H7 (cell line): ENCODE results near the gene RABGAP1L. TPM values are rescaled to one million over a fixed set of nuclear protein-coding genes. Genes with fewer than 3 reads are reported as not detected.
"Not testable (repeated sequence)": the region's sequence is repeated elsewhere in the genome, so short reads cannot be mapped to it uniquely, and the experiment has no call there.

Source experiments
- DNase-seq: peaks from one replicate; pipeline ENCODE4 v3.0.0; 2012
- H3K27me3 ChIP-seq: 2 replicates; pipeline ENCODE4 v1.6.0; 2011; ENCODE audit warnings: mild to moderate bottlenecking, low read length; ENCODE audit not compliant: control insufficient read depth, insufficient read depth
- H3K36me3 ChIP-seq: replicated peaks from 2 replicates; pipeline ENCODE4 v1.5.1; 2011; ENCODE audit warnings: low read length; ENCODE audit not compliant: control insufficient read depth, insufficient read depth
- H3K4me3 ChIP-seq: 2 replicates; pipeline ENCODE4 v1.5.1; 2011; ENCODE audit warnings: low read depth, mild to moderate bottlenecking, control low read depth, low read length, moderate library complexity; ENCODE audit not compliant: insufficient read depth
- total RNA-seq: library from RNA; depleted of rRNA; stranded (reverse); fragments of >200 nt; shearing (Covaris generic); gene quantifications from 2 replicates; pipeline ENCODE4 v1.2.3, GENCODE V29; 2014

Gene RABGAP1L
- total RNA-seq, 1 experiment from 2014 or later = 31.9 TPM

DNA sequence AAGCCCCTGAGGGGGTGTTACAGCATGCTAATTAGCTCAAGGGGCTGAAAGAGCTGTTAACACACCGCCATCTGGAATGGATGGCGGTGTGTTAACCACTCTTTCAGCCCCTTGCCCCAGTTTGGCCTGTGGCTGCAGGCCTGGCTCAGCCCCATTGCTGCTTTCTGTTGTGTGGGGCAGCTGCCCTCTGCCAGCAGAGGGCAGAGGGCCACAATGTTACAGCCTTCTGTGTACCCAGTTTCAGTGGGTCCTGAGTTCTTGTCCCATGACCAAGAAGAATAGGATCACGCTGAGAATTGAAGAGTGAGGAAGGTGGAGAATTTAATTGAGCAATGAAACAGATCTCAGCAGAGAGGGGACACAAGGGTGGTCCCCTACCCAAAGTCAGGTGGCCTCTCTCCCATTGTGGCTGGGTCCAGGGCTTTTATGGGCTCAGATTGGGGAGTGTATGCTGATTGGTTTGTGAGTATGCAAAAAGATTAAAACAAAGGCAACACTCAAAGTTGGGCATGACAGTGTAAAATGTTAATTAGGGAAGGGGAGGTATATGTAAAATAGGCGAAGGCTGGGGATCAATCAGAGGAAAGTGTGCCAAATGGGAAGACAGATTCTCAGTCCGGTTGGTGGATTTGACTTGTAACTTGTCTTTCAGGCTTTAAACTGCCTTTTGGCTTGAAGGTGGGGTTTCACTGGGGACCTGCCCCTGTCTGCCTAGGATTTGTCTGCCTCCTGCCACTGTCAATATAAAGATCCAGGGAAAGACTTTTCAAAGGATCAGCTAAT lies 142.2 kb downstream of the RABGAP1L start:
- Histone ChIP-seq H3K27me3 (no peaks in the 10 kb centered on the region), H3K4me3 (no peak overlapping the region), H3K36me3 (no peaks in the 10 kb centered on the region)
- DNase-seq = no peak

DNA sequence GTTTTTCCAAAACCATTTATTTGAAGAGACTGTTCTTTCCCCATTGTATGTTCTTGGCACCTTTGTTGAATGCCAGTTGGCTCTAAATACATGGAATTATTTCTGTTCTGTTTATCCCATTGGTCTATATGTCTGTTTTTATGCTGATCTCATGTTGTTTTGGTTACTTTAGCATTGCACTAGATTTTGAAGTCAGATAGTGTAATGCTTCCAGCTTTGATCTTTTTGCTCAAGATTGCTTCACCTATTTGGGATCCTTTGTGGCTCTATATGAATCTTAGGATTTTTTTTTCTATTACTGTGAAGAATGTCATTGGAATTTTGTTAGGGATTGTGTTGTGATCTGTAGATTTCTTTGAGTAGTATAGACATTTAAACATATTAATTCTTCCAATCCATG lies 149.3 kb downstream of the RABGAP1L start:
- H3K27me3 ChIP-seq = no peaks in the 10 kb centered on the region
- H3K36me3 ChIP-seq = no peaks in the 10 kb centered on the region
- H3K4me3 ChIP-seq = no peak overlapping the region
- no peak for DNase-seq

DNA sequence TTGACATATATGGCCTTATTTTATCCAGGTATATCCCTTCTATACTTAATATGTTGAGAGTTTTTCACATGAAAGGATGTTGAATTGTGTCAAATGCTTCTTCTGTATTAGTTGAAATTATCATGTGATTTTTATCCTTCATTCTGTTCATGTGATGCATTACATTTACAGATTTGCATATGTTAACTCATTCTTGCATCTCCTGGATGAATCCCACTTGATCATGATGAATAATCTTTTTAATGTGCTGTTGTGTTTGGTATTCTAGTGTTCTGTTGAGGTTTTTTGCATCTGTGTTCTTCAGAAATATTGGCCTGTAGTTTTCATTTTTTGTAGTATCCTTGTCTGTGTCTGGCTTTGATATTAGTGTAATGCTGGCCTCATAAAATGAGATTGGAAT lies 150.2 kb downstream of the RABGAP1L start:
- H3K4me3 ChIP-seq = no peak overlapping the region
- no peaks in the 10 kb centered on the region for H3K36me3 ChIP-seq
- DNase-seq = no peak

DNA sequence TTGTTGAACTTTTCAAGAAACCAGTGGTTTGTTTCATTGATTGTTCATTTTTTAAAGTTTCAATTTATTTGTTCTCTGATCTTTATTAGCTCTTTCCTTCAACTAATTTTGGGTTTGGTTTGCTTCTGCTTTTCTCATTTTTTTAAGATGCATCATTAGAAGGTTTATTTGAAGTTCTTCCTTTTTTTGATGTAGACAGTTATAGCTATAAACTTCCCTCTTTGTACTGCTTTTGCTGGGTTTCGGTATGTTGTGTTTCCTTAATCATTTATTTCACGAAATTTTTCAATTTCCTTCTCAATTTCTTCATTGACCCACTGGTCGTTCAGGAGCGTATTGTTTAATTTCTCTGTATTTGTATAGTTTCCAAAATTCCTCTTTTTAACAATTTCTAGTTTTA lies 155.1 kb downstream of the RABGAP1L start:
- Histone ChIP-seq H3K27me3 (no peaks in the 10 kb centered on the region), H3K4me3 (no peak overlapping the region), H3K36me3 (no peaks in the 10 kb centered on the region)
- DNase-seq = no peak

More for the DNA sequence above, 150.2 kb downstream of the RABGAP1L start:
- no peaks in the 10 kb centered on the region for H3K27me3 ChIP-seq

DNA sequence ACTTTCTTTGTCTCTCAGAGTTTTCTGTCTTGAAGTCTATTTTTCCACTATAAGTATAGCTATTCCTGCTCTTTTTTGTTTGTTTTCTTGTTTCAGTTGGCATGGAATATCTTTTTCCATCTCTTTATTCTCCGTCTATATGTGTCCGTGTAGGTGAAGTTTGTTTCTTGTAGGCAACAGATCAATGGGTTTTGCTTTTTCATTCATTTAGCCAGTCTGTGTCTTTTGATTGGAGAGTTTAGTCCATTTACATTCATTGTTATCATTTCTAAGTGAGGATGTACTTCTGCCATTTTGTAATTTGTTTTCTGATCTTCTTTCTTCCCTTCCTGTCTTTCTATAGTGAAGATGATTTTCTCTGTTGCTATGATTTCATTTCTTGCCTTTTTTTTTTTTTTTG lies 155.9 kb downstream of the RABGAP1L start:
- DNase-seq = no peak
- Histone ChIP-seq H3K36me3 (no peaks in the 10 kb centered on the region), H3K4me3 (no peak overlapping the region), H3K27me3 (no peaks in the 10 kb centered on the region)

DNA sequence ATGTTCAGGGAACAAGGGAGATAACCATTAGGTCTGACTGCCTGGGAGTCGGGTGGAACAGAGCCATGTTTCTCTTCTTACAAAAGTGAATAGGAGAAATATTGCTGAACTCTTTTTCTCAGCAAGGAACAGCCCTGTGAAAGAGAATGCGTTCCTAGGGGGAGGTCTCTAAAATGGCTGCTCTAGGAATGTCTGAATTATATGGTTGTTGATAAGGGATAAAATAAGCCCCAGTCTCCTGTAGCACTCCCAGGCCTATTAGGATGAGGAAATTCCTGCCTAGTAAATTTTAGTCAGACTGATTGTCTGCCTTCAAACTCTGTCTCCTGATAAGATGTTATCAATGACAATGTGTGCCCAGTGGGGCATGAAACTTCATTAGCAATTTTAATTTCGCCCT lies 161.6 kb downstream of the RABGAP1L start:
- DNase-seq, H3K36me3 ChIP-seq, H3K27me3 ChIP-seq, H3K4me3 ChIP-seq: not testable (repeated sequence)

DNA sequence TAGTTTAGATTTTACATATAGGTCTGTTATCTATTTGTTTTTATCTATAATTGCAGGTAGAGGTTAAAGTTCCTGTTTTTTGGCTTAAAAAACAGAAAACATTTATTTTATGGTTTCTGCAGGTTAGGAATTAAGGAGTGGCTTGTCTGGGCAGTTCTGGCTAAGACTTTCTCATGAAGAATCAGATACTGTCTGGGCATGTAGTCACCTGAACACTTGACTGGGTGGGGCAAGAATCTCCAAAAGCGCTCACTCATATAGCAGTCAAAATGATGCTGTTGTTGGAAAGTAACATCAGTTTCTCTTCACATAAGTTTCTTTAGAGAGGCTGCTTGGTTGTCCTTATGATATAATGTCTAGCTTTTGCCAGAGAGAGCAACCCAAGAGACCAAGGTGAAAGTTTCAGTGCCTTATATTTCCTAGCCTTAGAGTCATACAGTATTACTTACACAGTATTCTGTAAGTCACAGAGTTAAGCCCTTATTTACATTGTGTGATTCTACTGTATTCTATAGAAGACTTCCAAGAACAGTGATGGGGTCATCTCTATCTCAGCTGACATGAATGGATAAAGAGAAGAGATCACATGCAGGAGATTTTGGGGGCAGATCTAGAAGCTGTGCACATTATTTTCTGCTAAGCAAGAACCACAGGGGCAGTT lies 163.0 kb downstream of the RABGAP1L start:
- no peaks in the 10 kb centered on the region for H3K27me3 ChIP-seq
- no peak for DNase-seq
- H3K36me3 ChIP-seq = no peaks in the 10 kb centered on the region
- no peak overlapping the region for H3K4me3 ChIP-seq

DNA sequence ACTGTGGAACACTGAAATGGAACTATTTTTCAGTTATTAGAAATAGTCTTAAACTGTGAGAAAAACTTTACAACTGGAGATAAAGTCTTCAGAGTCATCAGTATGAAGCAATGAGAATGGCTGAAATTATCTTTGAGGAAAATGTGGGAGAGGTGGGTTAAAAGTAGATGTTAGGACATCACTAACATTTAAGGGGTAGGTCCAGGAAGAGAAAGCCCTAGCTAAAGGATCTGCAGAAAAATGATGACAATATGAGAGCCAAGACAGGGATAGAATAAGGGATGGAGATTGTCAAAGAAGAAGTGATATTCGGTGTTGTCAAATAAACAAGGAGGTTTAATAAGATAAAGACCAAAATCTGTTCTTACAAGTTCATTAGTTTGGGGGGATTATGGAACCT lies 165.2 kb downstream of the RABGAP1L start:
- no peak for DNase-seq
- Histone ChIP-seq H3K36me3 (no peaks in the 10 kb centered on the region), H3K27me3 (no peaks in the 10 kb centered on the region), H3K4me3 (no peak overlapping the region)

DNA sequence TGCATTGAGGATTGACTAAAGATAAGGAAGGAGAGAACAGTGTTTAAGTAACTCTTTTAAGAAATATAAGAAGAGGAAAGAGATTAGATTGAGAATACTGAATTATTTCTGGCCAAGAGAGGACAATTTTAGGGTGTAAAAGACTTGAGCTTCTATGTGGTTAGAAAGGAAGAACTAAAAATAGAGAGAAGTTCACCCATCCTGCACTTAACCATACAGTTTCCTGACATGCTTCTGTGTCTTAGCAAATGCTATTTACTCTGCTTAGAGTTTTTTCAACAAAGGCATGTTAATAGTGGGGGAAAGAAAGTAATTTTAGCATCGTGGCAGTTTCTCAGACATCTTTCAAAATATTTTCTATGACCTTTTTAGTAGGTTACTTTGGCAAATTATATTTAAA lies 165.6 kb downstream of the RABGAP1L start:
- Histone ChIP-seq H3K27me3 (no peaks in the 10 kb centered on the region), H3K4me3 (no peak overlapping the region), H3K36me3 (no peaks in the 10 kb centered on the region)
- no peak for DNase-seq

DNA sequence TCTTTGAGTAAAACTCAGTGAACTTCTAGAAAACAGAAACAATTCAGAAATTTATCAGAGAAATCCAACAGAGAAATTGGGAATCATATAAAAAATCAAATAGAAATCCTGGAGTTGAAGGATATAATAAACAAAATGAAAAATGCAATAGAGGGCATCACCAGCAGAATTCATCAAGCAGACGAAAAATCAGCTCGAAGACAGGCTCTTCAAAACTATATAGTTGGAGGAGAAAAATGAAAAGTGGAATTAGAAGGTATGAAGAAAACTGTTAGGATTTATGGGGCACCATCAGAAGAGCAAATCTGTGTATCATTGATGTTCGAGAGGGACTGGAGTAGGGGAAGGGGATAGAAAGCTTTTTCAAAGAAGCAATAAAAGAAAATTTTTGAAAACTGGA lies 167.0 kb downstream of the RABGAP1L start:
- DNase-seq = no peak
- Histone ChIP-seq H3K27me3 (no peaks in the 10 kb centered on the region), H3K36me3 (no peaks in the 10 kb centered on the region), H3K4me3 (no peak overlapping the region)

DNA sequence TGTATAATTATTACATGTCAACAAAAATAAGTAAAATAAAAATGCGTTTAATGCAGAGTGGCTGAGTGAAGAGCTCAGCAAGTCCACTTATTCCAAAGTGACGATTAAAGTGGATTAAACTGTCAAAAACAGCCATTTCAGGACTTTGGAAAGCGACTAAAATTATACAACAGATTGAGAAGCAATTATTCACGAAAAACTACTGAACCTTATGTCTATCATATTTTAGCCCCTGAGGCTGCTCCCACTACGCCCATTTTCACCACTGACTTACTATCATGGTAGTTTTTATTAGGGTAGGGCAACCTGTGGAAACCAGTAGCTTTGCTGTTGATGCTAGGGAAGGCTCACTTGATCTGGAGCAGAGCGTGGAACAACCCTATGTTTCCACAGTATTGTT lies 174.1 kb downstream of the RABGAP1L start:
- no peak for DNase-seq
- Histone ChIP-seq H3K4me3 (no peak overlapping the region), H3K27me3 (no peaks in the 10 kb centered on the region), H3K36me3 (no peaks in the 10 kb centered on the region)

DNA sequence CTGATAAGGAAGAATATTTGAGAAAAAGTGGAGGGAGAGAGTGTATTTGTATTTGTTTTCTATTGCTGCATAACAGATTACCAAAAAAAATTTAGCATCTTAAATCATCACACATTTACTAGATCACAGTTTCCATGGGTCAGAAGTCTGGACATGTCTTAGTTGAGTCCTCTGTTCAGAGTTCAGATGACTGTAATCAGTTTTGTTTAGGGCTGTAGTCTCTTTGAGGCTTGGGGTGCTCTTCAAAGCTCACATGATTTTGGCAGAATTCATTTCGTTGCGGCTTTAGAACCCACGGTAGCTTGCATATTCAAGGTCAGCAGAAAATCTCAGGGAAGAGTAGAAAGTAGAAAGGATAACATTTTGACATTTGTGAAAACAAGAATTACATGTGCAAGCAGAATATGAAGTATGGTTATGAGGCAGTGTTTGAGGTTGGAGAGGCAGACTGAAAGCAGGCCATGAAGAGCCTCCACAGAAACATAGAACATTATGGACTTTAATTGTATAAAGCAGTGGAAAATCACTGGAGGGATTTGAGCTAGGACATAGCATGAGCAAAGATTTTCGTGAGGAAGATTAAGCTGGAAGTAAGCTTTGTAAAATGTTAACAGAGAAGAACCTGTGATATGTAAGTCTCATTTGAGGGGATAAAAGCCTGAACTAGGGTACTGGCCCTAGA lies 177.8 kb downstream of the RABGAP1L start:
- Histone ChIP-seq H3K27me3 (no peaks in the 10 kb centered on the region), H3K4me3 (no peak overlapping the region), H3K36me3 (no peaks in the 10 kb centered on the region)
- no peak for DNase-seq

DNA sequence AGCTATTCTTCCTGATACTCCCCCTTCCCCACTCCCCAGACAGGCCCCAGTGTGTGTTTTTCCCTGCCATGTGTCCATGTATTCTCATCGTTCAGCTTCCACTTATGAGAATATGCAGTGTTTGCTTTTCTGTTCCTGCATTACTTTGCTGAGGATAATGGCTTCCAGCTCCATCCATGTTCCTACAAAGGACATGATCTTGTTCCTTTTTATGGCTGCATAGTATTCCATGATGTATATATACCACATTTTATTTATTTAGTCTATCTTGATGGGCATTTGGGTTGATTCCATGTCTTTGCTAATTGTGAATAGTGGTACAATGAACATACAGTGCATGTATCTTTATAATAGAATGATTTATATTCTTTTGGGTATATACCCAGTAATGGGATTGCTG lies 181.1 kb downstream of the RABGAP1L start:
- not testable (repeated sequence) for H3K4me3 ChIP-seq, DNase-seq, H3K36me3 ChIP-seq, H3K27me3 ChIP-seq

DNA sequence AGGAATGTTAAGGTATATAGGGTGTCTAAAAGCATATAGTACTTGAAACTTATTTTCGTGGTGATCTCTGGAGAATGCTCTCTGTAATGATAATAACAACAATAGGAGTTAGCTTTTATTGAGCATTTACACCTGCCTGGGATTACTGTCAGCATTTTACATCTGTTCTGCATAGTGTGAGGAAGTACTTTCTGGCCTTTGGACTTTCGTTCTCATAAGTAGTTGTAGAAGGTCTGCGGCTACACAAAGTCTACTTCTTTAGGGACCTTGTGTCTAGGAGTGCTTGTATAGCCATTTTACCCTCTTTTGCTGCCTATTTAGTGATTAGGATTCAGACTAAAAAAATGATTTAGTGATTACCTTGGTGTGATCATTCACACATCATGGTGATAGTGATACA lies 184.8 kb downstream of the RABGAP1L start:
- no peak for DNase-seq
- Histone ChIP-seq H3K36me3 (no peaks in the 10 kb centered on the region), H3K4me3 (no peak overlapping the region), H3K27me3 (no peaks in the 10 kb centered on the region)

DNA sequence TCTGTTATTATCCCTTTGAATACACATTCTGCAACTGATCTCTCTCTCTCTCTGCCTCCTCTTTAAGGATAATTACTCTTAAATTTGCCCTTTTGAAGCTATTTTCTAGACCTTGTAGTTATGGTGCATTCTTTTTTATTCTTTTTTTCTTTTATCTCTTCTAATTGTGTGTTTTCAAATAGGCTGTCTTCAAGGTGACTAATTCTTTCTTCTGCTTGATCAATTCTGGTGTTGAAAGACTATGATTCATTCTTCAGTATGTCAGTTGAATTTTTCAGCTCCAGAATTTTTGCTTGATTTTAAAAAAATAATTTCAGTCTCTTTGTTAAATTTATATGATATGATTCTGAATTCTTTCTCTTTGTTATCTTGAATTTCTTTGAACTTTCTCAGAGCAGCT lies 192.8 kb downstream of the RABGAP1L start:
- H3K36me3 ChIP-seq = no peaks in the 10 kb centered on the region
- DNase-seq = no peak

More for the DNA sequence above, 192.8 kb downstream of the RABGAP1L start:
- no peaks in the 10 kb centered on the region for H3K27me3 ChIP-seq
- H3K4me3 ChIP-seq = no peak overlapping the region
